ENCODE data around the gene TRPC4AP. TPM values are rescaled to one million over a fixed set of nuclear protein-coding genes. Genes with fewer than 3 reads are reported as not detected.

TRPC4AP gene
- total and polyA plus RNA-seq, 2 of the 8 experiments (the other 6 are each of a cell fraction or from before 2014, with no cell fraction given): 73.1 to 74.8 TPM

DNA sequence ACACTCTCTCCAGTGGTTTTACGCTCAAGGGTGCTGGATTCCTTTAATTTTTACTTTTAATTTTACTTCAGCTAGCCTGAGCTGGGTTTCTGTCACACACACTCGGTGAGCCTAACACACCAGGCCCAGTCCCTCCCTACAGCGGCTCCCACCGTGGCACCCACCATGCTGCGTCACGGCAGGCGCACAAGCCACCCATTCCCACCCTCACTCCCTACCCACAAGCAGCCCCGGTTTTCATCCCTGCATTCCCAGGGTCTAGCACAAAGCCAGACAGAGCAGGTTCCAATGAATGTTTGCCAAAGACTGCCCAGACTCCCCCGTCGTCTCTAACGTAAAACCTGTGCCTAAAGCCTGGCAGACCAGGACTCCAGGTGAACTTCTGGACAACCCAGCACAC is 86.6 kb downstream of the TRPC4AP start:
- Histone ChIP-seq H2AFZ (ENCODE audit: low read length) (no peak overlapping the region), H4K5ac (ENCODE audit: insufficient read length, low read depth, low read length) (no peak overlapping the region), H3K79me2 (ENCODE audit: control insufficient read depth in 1 of 2, insufficient read depth in 2 of 2, low read length in 2 of 2) (no peaks in the 10 kb centered on the region), H3K4me1 (replicated peaks in 1 of 4; ENCODE audit: control insufficient read depth in 3 of 4, insufficient read depth in 4 of 4, low read length in 3 of 4) (peaks cover 0 to 4% (median 0%) of the 10 kb centered on the region in 4 experiments; a peak in 2 of 7 replicates), H4K91ac (replicated peaks; ENCODE audit: insufficient read length, low read length) (no peak overlapping the region), H3K9me3 (ENCODE audit: insufficient read depth in 2 of 2, low read depth in 1 of 2, low read length in 1 of 2) (no peaks in the 10 kb centered on the region), H2BK120ac (replicated peaks; ENCODE audit: low read depth, low read length) (no peak overlapping the region), H3K27me3 (replicated peaks in 1 of 4; ENCODE audit: control insufficient read depth in 3 of 4, extremely low read depth in 1 of 4, insufficient read depth in 3 of 4, low read length in 3 of 4) (no peaks in the 10 kb centered on the region), H3K9ac (replicated peaks in 1 of 4; ENCODE audit: extremely low read depth in 1 of 4, low read depth in 3 of 4, low read length in 3 of 4) (no peak overlapping the region), H2BK20ac (ENCODE audit: low read length) (no peak overlapping the region), H3K23ac (ENCODE audit: insufficient read length) (no peak overlapping the region), H3K79me1 (ENCODE audit: low read depth, low read length) (no peaks in the 10 kb centered on the region; the same call in 1 of the 2 replicates), H3K27ac (ENCODE audit: low read depth, low read length) (no peak overlapping the region), H2AK5ac (ENCODE audit: low read depth, low read length) (no peak overlapping the region), H2BK12ac (ENCODE audit: low read depth, low read length) (no peak overlapping the region), H4K20me1 (replicated peaks in 1 of 2; ENCODE audit: control insufficient read depth in 1 of 2, insufficient read depth in 2 of 2, low read length in 2 of 2) (peaks cover 6 to 7% of the 10 kb centered on the region in 2 experiments), H3K56ac (replicated peaks; ENCODE audit: insufficient read length, low read depth, low read length) (no peak overlapping the region), H4K8ac (ENCODE audit: extremely low read depth, insufficient read depth, low read length) (no peak overlapping the region), H3K4me3 (ENCODE audit: extremely low read depth in 1 of 4, insufficient read depth in 2 of 4, low read depth in 3 of 4, low read length in 4 of 4) (no peak overlapping the region), H3K36me3 (ENCODE audit: control insufficient read depth in 2 of 4, insufficient read depth in 4 of 4, low read length in 3 of 4) (peaks cover 20 to 85% (median 61%) of the 10 kb centered on the region in 4 experiments), H2BK5ac (ENCODE audit: low read depth, low read length) (no peak overlapping the region), H3K23me2 (ENCODE audit: low read depth, low read length) (no peaks in the 10 kb centered on the region), H3K4ac (replicated peaks; ENCODE audit: insufficient read length, low read depth, low read length) (no peak overlapping the region), H3K14ac (ENCODE audit: insufficient read length) (no peak overlapping the region), H3K18ac (ENCODE audit: extremely low read depth, low read length) (no peak overlapping the region), H3K4me2 (ENCODE audit: insufficient read depth in 1 of 2, low read depth in 2 of 2, low read length in 2 of 2) (no peak overlapping the region), H2BK15ac (ENCODE audit: low read length) (no peak overlapping the region)
- no peak for FAIRE-seq
- CTCF ChIA-PET (ENCODE audit: partially characterized antibody): interaction anchor here (0.7 to 1.9 kb wide), 5 partner anchors 22 to 63 kb away, joined by 3 to 5 read pairs (median 4); no protein-coding TSS in a partner anchor
- 84% methylated on average over 11 of the region's 11 CpGs; no CpG with 5 or more reads in 1 of the 2 experiments for WGBS, 2 experiments (ENCODE audit: extremely low coverage in 1 of 2, insufficient coverage in 1 of 2, insufficient read length in 1 of 2, insufficient replicate concordance in 2 of 2, low coverage in 1 of 2, low lambda C conversion rate in 2 of 2, missing lambda C conversion rate in 1 of 2)
- POLR2A ChIA-PET (ENCODE audit: partially characterized antibody): interaction anchor here (1.2 to 1.4 kb wide), 2 partner anchors 9 to 134 kb away, joined by 3 read pairs; no protein-coding TSS in a partner anchor
- no peak for DNase-seq (ENCODE audit: low read depth in 1 of 2, low spot score in 2 of 2)
- no peak for TF ChIP-seq CHD2 (IDR thresholded peaks at IDR 0.05; ENCODE audit: low read length)
- no peak for TF ChIP-seq KDM5A (IDR thresholded peaks at IDR 0.05; ENCODE audit: low read length)
- TF ChIP-seq YY1 (IDR thresholded peaks at IDR 0.05; ENCODE audit: low read depth, low read length): no peak
- TF ChIP-seq BACH1 (IDR thresholded peaks at IDR 0.05; ENCODE audit: low read length): no peak
- no peak for TF ChIP-seq SRF (IDR thresholded peaks at IDR 0.05; ENCODE audit: low read depth, low read length)
- TF ChIP-seq HDAC6 (IDR thresholded peaks at IDR 0.05; ENCODE audit: low read depth, low read length): no peak
- no peak for TF ChIP-seq CBX5 (IDR thresholded peaks at IDR 0.05; ENCODE audit: low read depth, low read length)
- TF ChIP-seq POLR2A (IDR thresholded peaks at IDR 0.05; ENCODE audit: control extremely low read depth in 1 of 2, low read depth in 2 of 2, low read length in 2 of 2): no peak
- TF ChIP-seq, protein P1, sequence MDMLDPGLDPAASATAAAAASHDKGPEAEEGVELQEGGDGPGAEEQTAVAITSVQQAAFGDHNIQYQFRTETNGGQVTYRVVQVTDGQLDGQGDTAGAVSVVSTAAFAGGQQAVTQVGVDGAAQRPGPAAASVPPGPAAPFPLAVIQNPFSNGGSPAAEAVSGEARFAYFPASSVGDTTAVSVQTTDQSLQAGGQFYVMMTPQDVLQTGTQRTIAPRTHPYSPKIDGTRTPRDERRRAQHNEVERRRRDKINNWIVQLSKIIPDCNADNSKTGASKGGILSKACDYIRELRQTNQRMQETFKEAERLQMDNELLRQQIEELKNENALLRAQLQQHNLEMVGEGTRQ (IDR thresholded peaks at IDR 0.05; ENCODE audit: low read length): no peak
- TF ChIP-seq CEBPB (IDR thresholded peaks at IDR 0.05; ENCODE audit: low read depth, low read length): no peak
- TF ChIP-seq, protein P2, sequence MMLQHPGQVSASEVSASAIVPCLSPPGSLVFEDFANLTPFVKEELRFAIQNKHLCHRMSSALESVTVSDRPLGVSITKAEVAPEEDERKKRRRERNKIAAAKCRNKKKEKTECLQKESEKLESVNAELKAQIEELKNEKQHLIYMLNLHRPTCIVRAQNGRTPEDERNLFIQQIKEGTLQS (IDR thresholded peaks at IDR 0.05; ENCODE audit: insufficient read depth, low read depth, low read length): no peak
- TF ChIP-seq TCF12 (IDR thresholded peaks at IDR 0.05; ENCODE audit: low read depth, low read length): no peak
- no peak for TF ChIP-seq RNF2 (IDR thresholded peaks at IDR 0.05; ENCODE audit: borderline replicate concordance, low read depth, low read length, missing control alignments, poor library complexity, severe bottlenecking)
- TF ChIP-seq MAFK (IDR thresholded peaks at IDR 0.05; ENCODE audit: low read depth, low read length): no peak

Measured in H1 (cell line).